HepG2 (cell line): ENCODE data around the gene NAA16. TPM values are rescaled to one million over a fixed set of nuclear protein-coding genes. Genes with fewer than 3 reads are reported as not detected.
A peak's percentile ranks its signal among the peaks of the same experiment; 100 is the strongest.

Experiments used
- AGO1 ChIP-seq: fragments of 200-400 bp; formaldehyde crosslinking; IDR thresholded peaks from 2 replicates; pipeline ENCODE4 v1.6.1; 2017; ENCODE audit warnings: mild to moderate bottlenecking, low read depth, low read length, moderate library complexity; ENCODE audit not compliant: poor library complexity, severe bottlenecking
- FIP1L1 ChIP-seq: fragments of 200-400 bp; formaldehyde crosslinking; IDR thresholded peaks from 2 replicates; pipeline ENCODE4 v1.6.1; 2018; ENCODE audit warnings: low read depth, mild to moderate bottlenecking, low read length, moderate library complexity, borderline replicate concordance; ENCODE audit not compliant: insufficient read depth
- GATAD2A ChIP-seq: IDR thresholded peaks from 2 replicates; pipeline ENCODE4 v1.6.1; 2016
- JUNB ChIP-seq: sonication (generic); formaldehyde crosslinking; IDR thresholded peaks from 2 replicates; pipeline ENCODE4 v1.8.0; 2022; ENCODE audit warnings: missing genetic modification reagents, mild to moderate bottlenecking, borderline replicate concordance
- KAT7 ChIP-seq: IDR thresholded peaks from 2 replicates; pipeline ENCODE4 v1.6.1; 2018; ENCODE audit warnings: borderline replicate concordance, missing compliant biosample characterization
- NCOA5 ChIP-seq: sonication (generic); formaldehyde crosslinking; IDR thresholded peaks from 2 replicates; pipeline ENCODE4 v1.4.0; 2020; ENCODE audit warnings: missing genetic modification reagents
- NR2C2 ChIP-seq: sonication (generic); formaldehyde crosslinking; IDR thresholded peaks from 2 replicates; pipeline ENCODE4 v1.4.0; 2020; ENCODE audit warnings: missing genetic modification reagents, mild to moderate bottlenecking, moderate library complexity, borderline replicate concordance
- RCOR2 ChIP-seq: IDR thresholded peaks from 2 replicates; pipeline ENCODE4 v1.6.1; 2016; ENCODE audit warnings: missing biosample characterization, missing genetic modification reagents
- RFX1 ChIP-seq: fragments of 450-650 bp; IDR thresholded peaks from 2 replicates; pipeline ENCODE4 v1.6.1; 2017
- SKIL ChIP-seq: sonication (generic); formaldehyde crosslinking; IDR thresholded peaks from 2 replicates; pipeline ENCODE4 v1.8.0; 2022; ENCODE audit warnings: missing genetic modification reagents, mild to moderate bottlenecking, moderate library complexity, borderline replicate concordance
- TCF7L2 ChIP-seq: IDR thresholded peaks from 2 replicates; pipeline ENCODE4 v1.6.1; 2011; ENCODE audit warnings: mild to moderate bottlenecking, low read depth, low read length, moderate library complexity
- U2AF2 ChIP-seq: fragments of 200-400 bp; formaldehyde crosslinking; IDR thresholded peaks from 2 replicates; pipeline ENCODE4 v1.6.1; 2017; ENCODE audit warnings: low read depth, mild to moderate bottlenecking, low read length
- ZNF10 ChIP-seq: sonication (generic); formaldehyde crosslinking; IDR thresholded peaks from 2 replicates; pipeline ENCODE4 v1.4.0; 2020; ENCODE audit warnings: mild to moderate bottlenecking, low read depth, missing genetic modification reagents, borderline replicate concordance
- ZNF142 ChIP-seq: sonication (generic); formaldehyde crosslinking; IDR thresholded peaks from 2 replicates; pipeline ENCODE4 v1.4.0; 2020; ENCODE audit warnings: missing genetic modification reagents
- ZNF180 ChIP-seq: sonication (generic); formaldehyde crosslinking; IDR thresholded peaks from 2 replicates; pipeline ENCODE4 v1.4.0; 2020; ENCODE audit warnings: low read depth, missing genetic modification reagents, borderline replicate concordance
- ZNF253 ChIP-seq: sonication (generic); formaldehyde crosslinking; IDR thresholded peaks from 2 replicates; pipeline ENCODE4 v1.8.0; 2022; ENCODE audit warnings: mild to moderate bottlenecking, missing genetic modification reagents, borderline replicate concordance
- ZNF263 ChIP-seq: sonication (generic); formaldehyde crosslinking; IDR thresholded peaks from 2 replicates; pipeline ENCODE4 v1.4.0; 2020; ENCODE audit warnings: missing genetic modification reagents
- ZNF343 ChIP-seq: sonication (generic); formaldehyde crosslinking; IDR thresholded peaks from 2 replicates; pipeline ENCODE4 v1.4.0; 2020; ENCODE audit warnings: mild to moderate bottlenecking, missing genetic modification reagents
- ZNF577 ChIP-seq: sonication (generic); formaldehyde crosslinking; IDR thresholded peaks from 2 replicates; pipeline ENCODE4 v1.4.0; 2020; ENCODE audit warnings: mild to moderate bottlenecking, low read depth, missing genetic modification reagents, borderline replicate concordance
- ZNF800 ChIP-seq: sonication (generic); formaldehyde crosslinking; IDR thresholded peaks from 2 replicates; pipeline ENCODE4 v1.4.0; 2020; ENCODE audit warnings: missing genetic modification reagents
- ZNF878 ChIP-seq: sonication (generic); formaldehyde crosslinking; IDR thresholded peaks from 2 replicates; pipeline ENCODE4 v1.8.1; 2023; ENCODE audit warnings: mild to moderate bottlenecking, missing genetic modification reagents, moderate library complexity
- ZSCAN20 ChIP-seq: sonication (generic); formaldehyde crosslinking; IDR thresholded peaks from 2 replicates; pipeline ENCODE4 v1.4.0; 2020; ENCODE audit warnings: missing genetic modification reagents, mild to moderate bottlenecking, borderline replicate concordance
- polyA plus RNA-seq, 8 experiments: library from polyadenylated mRNA; depleted of rRNA in 3 of 8; stranded (reverse) in 7 of 8; unstranded in 1 of 8; fragments of >200 nt; fragmentation: Illumina TruSeq in 4 of 8; extraction: Trizol in 4 of 8; gene quantifications; 2 replicates each; pipeline versions ENCODE4 v1.2.1 to v1.2.3, GENCODE V29; 2011 to 2016; ENCODE audit warnings: low read depth in 4 of 8, missing spikeins in 1 of 8, mixed read lengths in 1 of 8; ENCODE audit not compliant: insufficient read depth in 1 of 8
- total RNA-seq, 5 experiments: library from RNA; depleted of rRNA; stranded (reverse); fragments of >200 nt; fragmentation: Illumina TruSeq; extraction: Trizol; gene quantifications; 2 replicates each; pipeline ENCODE4 v1.2.3, GENCODE V29; 2016; ENCODE audit warnings: low read depth in 1 of 5

Gene NAA16
- total and polyA plus RNA-seq, 2 of the 13 experiments (the other 11 are each of a cell fraction or from before 2014, with no cell fraction given): 9.2 to 15.1 TPM

- peak; percentile 57 for TF ChIP-seq NR2C2 (CRISPR knock-in tag)
- no peak for TF ChIP-seq SKIL (CRISPR knock-in tag)
- TF ChIP-seq ZNF343 (CRISPR knock-in tag): no peak; the same call in 1 of the 2 replicates
- no peak for TF ChIP-seq FIP1L1
- no peak for TF ChIP-seq TCF7L2
- no peak for TF ChIP-seq ZNF142
- 0 out of 2 replicates have a peak, but pooled peaks have one; percentile 36 for TF ChIP-seq ZNF878
- no peak for TF ChIP-seq ZNF253 (CRISPR knock-in tag)
- no peak for TF ChIP-seq ZNF577 (CRISPR knock-in tag)
- no peak for TF ChIP-seq ZNF10
- TF ChIP-seq GATAD2A (CRISPR knock-in tag): peak; percentile 41; the same call in 1 of the 2 replicates
- no peak; the same call in 1 of the 2 replicates for TF ChIP-seq ZNF800 (CRISPR knock-in tag)
- TF ChIP-seq ZNF263: 0 out of 2 replicates have a peak, but pooled peaks have one; percentile 15
- TF ChIP-seq JUNB (CRISPR knock-in tag): no peak
- no peak for TF ChIP-seq KAT7
- no peak for TF ChIP-seq RFX1
- no peak for TF ChIP-seq RCOR2
- no peak for TF ChIP-seq ZNF180 (CRISPR knock-in tag)
- no peak for TF ChIP-seq U2AF2
- no peak for TF ChIP-seq NCOA5 (CRISPR knock-in tag)
- TF ChIP-seq AGO1: no peak
- no peak for TF ChIP-seq ZSCAN20
These were observed at the start of gene NAA16 (continued) for GRCh38 chr13:41310963-41311405.
